ENCODE measurements around the gene JPT2. TPM values are rescaled to one million over a fixed set of nuclear protein-coding genes. Genes with fewer than 3 reads are reported as not detected.

JPT2 gene
- total RNA-seq, 6 experiments from 2014 or later: 71.7 to 92.9 (median 80.8) TPM

- no peak for TF ChIP-seq CTCF (IDR thresholded peaks at IDR 0.05)
- no peaks in the 10 kb centered on the region for H3K27me3 Mint-ChIP-seq (ENCODE audit: insufficient read depth)
- H3K4me3 Mint-ChIP-seq: peak overlapping the region; percentile 95
- 0 out of 2 replicates have a peak, but pooled peaks cover 5% of the 10 kb centered on the region for H3K36me3 Mint-ChIP-seq (ENCODE audit: low read depth)
- peak overlapping the region; percentile 87; the same call in 1 of the 2 replicates for H3K27ac Mint-ChIP-seq
- no peaks in the 10 kb centered on the region for H3K9me3 Mint-ChIP-seq
- H3K4me1 Mint-ChIP-seq (ENCODE audit: low read depth): peaks cover 44% of the 10 kb centered on the region
- DNase-seq: no peak
Measured at GRCh38 chr16:1708083-1708767, 30.1 kb downstream of the JPT2 start.

GRCh38 chr16:1708768-1709180 is 30.7 kb downstream of the JPT2 start:
- DNase-seq: no peak
- H3K9me3 Mint-ChIP-seq: no peaks in the 10 kb centered on the region
- 0 out of 2 replicates have a peak, but pooled peaks cover 5% of the 10 kb centered on the region for H3K36me3 Mint-ChIP-seq (ENCODE audit: low read depth)
- peak overlapping the region; percentile 8; the same call in 1 of the 2 replicates for H3K4me3 Mint-ChIP-seq
- no peak overlapping the region; the same call in 1 of the 2 replicates for H3K27ac Mint-ChIP-seq
- no peak for TF ChIP-seq CTCF (IDR thresholded peaks at IDR 0.05)
- peaks cover 48% of the 10 kb centered on the region for H3K4me1 Mint-ChIP-seq (ENCODE audit: low read depth)
- H3K27me3 Mint-ChIP-seq (ENCODE audit: insufficient read depth): no peaks in the 10 kb centered on the region; the same call in 1 of the 2 replicates

- H3K9me3 Mint-ChIP-seq: no peaks in the 10 kb centered on the region
- no peaks in the 10 kb centered on the region; the same call in 1 of the 2 replicates for H3K27me3 Mint-ChIP-seq (ENCODE audit: insufficient read depth)
- peaks cover 44% of the 10 kb centered on the region for H3K4me1 Mint-ChIP-seq (ENCODE audit: low read depth)
Measured at GRCh38 chr16:1709356-1709755, 31.3 kb downstream of the JPT2 start.

GRCh38 chr16:1710811-1711507 is 32.9 kb downstream of the JPT2 start:
- Mint-ChIP-seq H3K27me3 (ENCODE audit: insufficient read depth) (no peaks in the 10 kb centered on the region; the same call in 1 of the 2 replicates), H3K9me3 (no peaks in the 10 kb centered on the region), H3K4me1 (ENCODE audit: low read depth) (peaks cover 37% of the 10 kb centered on the region), H3K27ac (no peak overlapping the region), H3K36me3 (ENCODE audit: low read depth) (no peaks in the 10 kb centered on the region), H3K4me3 (no peak overlapping the region)
- no peak for TF ChIP-seq CTCF (IDR thresholded peaks at IDR 0.05)
- no peak for DNase-seq

More at GRCh38 chr16:1709356-1709755, 31.3 kb downstream of the JPT2 start:
- Mint-ChIP-seq H3K4me3 (no peak overlapping the region), H3K27ac (no peak overlapping the region), H3K36me3 (ENCODE audit: low read depth) (0 out of 2 replicates have a peak, but pooled peaks cover under 1% of the 10 kb centered on the region)
- no peak for DNase-seq
- TF ChIP-seq CTCF (IDR thresholded peaks at IDR 0.05): no peak

GRCh38 chr16:1712791-1713261 is 34.7 kb downstream of the JPT2 start:
- Mint-ChIP-seq H3K27me3 (ENCODE audit: insufficient read depth) (no peaks in the 10 kb centered on the region; the same call in 1 of the 2 replicates), H3K9me3 (no peaks in the 10 kb centered on the region), H3K36me3 (ENCODE audit: low read depth) (no peaks in the 10 kb centered on the region), H3K4me1 (ENCODE audit: low read depth) (peaks cover 30% of the 10 kb centered on the region), H3K4me3 (no peak overlapping the region), H3K27ac (no peak overlapping the region)
- no peak for DNase-seq
- no peak for TF ChIP-seq CTCF (IDR thresholded peaks at IDR 0.05)
